AG04449 (cell line): ENCODE measurements around the gene KDM1B.

Experiments used
- CTCF ChIA-PET: fragments of 350-600 bp; formaldehyde crosslinking; extraction: SDS; loops from one replicate; lab custom pipeline; 2021; ENCODE audit warnings: antibody characterized with exemption; lab: Yijun Ruan, JAX
- POLR2A ChIA-PET: fragments of 400-600, 350-600 bp; formaldehyde crosslinking; extraction: SDS; loops from one replicate; lab custom pipeline; 2020; ENCODE audit warnings: antibody characterized with exemption, inconsistent platforms; lab: Yijun Ruan, JAX
- DNase-seq: peaks from one replicate; pipeline ENCODE4 v3.0.0-alpha.2; 2010; ENCODE audit warnings: low read depth, low spot score
- H3K4me3 ChIP-seq: 2 replicates; pipeline ENCODE4 v1.5.1; 2011; ENCODE audit warnings: low read depth, mild to moderate bottlenecking, control low read depth, low read length
- CTCF ChIP-seq: IDR thresholded peaks from one replicate; pipeline ENCODE4 v1.5.1; 2011; ENCODE audit warnings: mild to moderate bottlenecking, moderate library complexity, low read length, control low read depth, inconsistent platforms; ENCODE audit not compliant: insufficient read depth; ENCODE audit errors: missing control alignments

Gene KDM1B

GRCh38 chr6:18135171-18135570, 20.1 kb upstream of the KDM1B start:
- ChIA-PET CTCF (interaction anchor here (1.2 to 2.8 kb wide), 2 partner anchors 13 to 318 kb away, joined by 3 to 14 read pairs; partner anchors contain the start of gene NHLRC1), POLR2A (no interaction called here)
- TF ChIP-seq CTCF: no peak

GRCh38 chr6:18136260-18136659, 19.0 kb upstream of the KDM1B start:
- TF ChIP-seq CTCF: no peak
- H3K4me3 ChIP-seq: no peak overlapping the region
- ChIA-PET CTCF (no interaction called here), POLR2A (no interaction called here)
- no peak for DNase-seq

More at GRCh38 chr6:18135171-18135570, 20.1 kb upstream of the KDM1B start:
- no peak overlapping the region for H3K4me3 ChIP-seq
- DNase-seq: no peak

GRCh38 chr6:18138906-18139305, 16.3 kb upstream of the KDM1B start:
- no peak for DNase-seq
- no peak for TF ChIP-seq CTCF
- ChIA-PET POLR2A (no interaction called here), CTCF (interaction anchor here (2.4 kb wide), 1 partner anchor 16 kb away, joined by 13 read pairs; the partner anchor contains the start of gene NHLRC1)
- H3K4me3 ChIP-seq: no peak overlapping the region

- CTCF ChIA-PET: interaction anchor here (2.4 kb wide), 1 partner anchor 17 kb away, joined by 13 read pairs; the partner anchor contains the start of gene NHLRC1
- TF ChIP-seq CTCF: no peak
- no peak overlapping the region for H3K4me3 ChIP-seq
- POLR2A ChIA-PET: no interaction called here
- no peak for DNase-seq
Observed at GRCh38 chr6:18139935-18140621, 15.1 kb upstream of the KDM1B start.

GRCh38 chr6:18141805-18142590, 13.2 kb upstream of the KDM1B start:
- no peak overlapping the region for H3K4me3 ChIP-seq
- no peak for DNase-seq
- POLR2A ChIA-PET: no interaction called here
- no peak for TF ChIP-seq CTCF
- CTCF ChIA-PET: interaction anchor here (1.3 to 1.6 kb wide), 2 partner anchors 19 to 20 kb away, joined by 4 to 6 read pairs; partner anchors contain the start of gene NHLRC1

- no peak overlapping the region for H3K4me3 ChIP-seq
- no peak for DNase-seq
- CTCF ChIA-PET: interaction anchor here (1.3 to 1.6 kb wide), 2 partner anchors 19 to 20 kb away, joined by 4 to 6 read pairs; partner anchors contain the start of gene NHLRC1
- POLR2A ChIA-PET: no interaction called here
- no peak for TF ChIP-seq CTCF
Observed at GRCh38 chr6:18142591-18142861, 12.7 kb upstream of the KDM1B start.
